Activated T-cell treated with anti-CD3 and anti-CD28 coated beads for 24 hours (primary cell): ENCODE results near the gene DSTYK.
A peak's percentile ranks its signal among the peaks of the same experiment; 100 is the strongest.
"Not testable (repeated sequence)": the region's sequence is repeated elsewhere in the genome, so short reads cannot be mapped to it uniquely, and the experiment has no call there.

Experiments
- DNase-seq: peaks from one replicate; pipeline ENCODE4 v3.0.0-alpha.2; 2020; ENCODE audit warnings: low read depth

DSTYK gene

GRCh38 chr1:205172729-205173366 is 38.7 kb downstream of the DSTYK start:
- no peak for DNase-seq

- no peak for DNase-seq
Measured at GRCh38 chr1:205171369-205171768, 40.1 kb downstream of the DSTYK start.

GRCh38 chr1:205170532-205171269 is 40.8 kb downstream of the DSTYK start:
- DNase-seq, result no peak

GRCh38 chr1:205169248-205169647 is 42.3 kb downstream of the DSTYK start:
- DNase-seq, result no peak

- no peak for DNase-seq
Measured at GRCh38 chr1:205168291-205168690, 43.2 kb downstream of the DSTYK start.

GRCh38 chr1:205162301-205162700 is 49.2 kb downstream of the DSTYK start:
- DNase-seq, result no peak

- no peak for DNase-seq
Measured at GRCh38 chr1:205161076-205161475, 50.4 kb downstream of the DSTYK start.

GRCh38 chr1:205158048-205158616 is 53.4 kb downstream of the DSTYK start:
- no peak for DNase-seq

GRCh38 chr1:205155665-205156377 is 55.7 kb downstream of the DSTYK start:
- DNase-seq, result not testable (repeated sequence)

GRCh38 chr1:205152505-205152904 is 59.0 kb downstream of the DSTYK start:
- DNase-seq, result no peak

GRCh38 chr1:205150651-205151428 is 60.7 kb downstream of the DSTYK start:
- no peak for DNase-seq

GRCh38 chr1:205147191-205147835 is 64.2 kb downstream of the DSTYK start:
- DNase-seq, result no peak

- no peak for DNase-seq
Measured at GRCh38 chr1:205144751-205145150, 66.8 kb downstream of the DSTYK start.

GRCh38 chr1:205144046-205144720 is 67.3 kb downstream of the DSTYK start:
- no peak for DNase-seq

GRCh38 chr1:205142102-205142469 is 69.4 kb downstream of the DSTYK start:
- DNase-seq, result no peak

GRCh38 chr1:205141236-205142101 is 70.0 kb downstream of the DSTYK start:
- peak; percentile 61 for DNase-seq

- no peak for DNase-seq
Measured at GRCh38 chr1:205140113-205140512, 71.4 kb downstream of the DSTYK start.

GRCh38 chr1:205137901-205138300 is 73.6 kb downstream of the DSTYK start:
- DNase-seq, result no peak

- DNase-seq, result no peak
Measured at GRCh38 chr1:205133287-205133686, 78.2 kb downstream of the DSTYK start.

- no peak for DNase-seq
Measured at GRCh38 chr1:205129447-205130029, 82.0 kb downstream of the DSTYK start.
